Endothelial cell of umbilical vein (primary cell): ENCODE results near the gene TRERF1.

Source experiments
- CTCF ChIP-seq, 2 donors: IDR thresholded peaks; 1 replicate in 1 of 2; 2 replicates in 1 of 2; pipeline ENCODE4 v1.5.1; 2011; ENCODE audit warnings: low read length in 2 of 2, mild to moderate bottlenecking in 2 of 2, moderate library complexity in 2 of 2, control low read depth in 1 of 2, inconsistent platforms in 1 of 2, low read depth in 1 of 2; ENCODE audit not compliant: insufficient read depth in 1 of 2; ENCODE audit errors: extremely low read depth in 1 of 2
- EZH2 ChIP-seq: IDR thresholded peaks from 2 replicates; pipeline ENCODE4 v1.6.1; 2012; ENCODE audit warnings: borderline replicate concordance, low read depth, mild to moderate bottlenecking, moderate library complexity, low read length, inconsistent platforms; ENCODE audit not compliant: severe bottlenecking
- FOS ChIP-seq: IDR thresholded peaks from 2 replicates; pipeline ENCODE4 v1.6.1; 2011; ENCODE audit warnings: mild to moderate bottlenecking, low read length, moderate library complexity, borderline replicate concordance; ENCODE audit not compliant: insufficient read depth
- GATA2 ChIP-seq: IDR thresholded peaks from 2 replicates; pipeline ENCODE4 v1.7.0; 2011; ENCODE audit warnings: low read depth, mild to moderate bottlenecking, moderate library complexity, mixed read lengths, low read length; ENCODE audit not compliant: insufficient read length, insufficient read depth
- JUN ChIP-seq: IDR thresholded peaks from 2 replicates; pipeline ENCODE4 v1.6.1; 2011; ENCODE audit warnings: borderline replicate concordance, low read depth; ENCODE audit not compliant: insufficient read length, insufficient read depth
- MAX ChIP-seq: IDR thresholded peaks from 2 replicates; pipeline ENCODE4 v1.6.1; 2011; ENCODE audit not compliant: insufficient read depth, insufficient read length
- MYC ChIP-seq: IDR thresholded peaks from one replicate; pipeline ENCODE4 v1.6.1; 2011; ENCODE audit warnings: mild to moderate bottlenecking, low read depth, low read length
- POLR2A ChIP-seq: IDR thresholded peaks from 2 replicates; pipeline ENCODE4 v1.6.1; 2012; ENCODE audit warnings: low read depth, mild to moderate bottlenecking, control low read depth, low read length
- POLR2AphosphoS5 ChIP-seq: IDR thresholded peaks from 2 replicates; pipeline ENCODE4 v1.6.1; 2012; ENCODE audit warnings: low read depth, mild to moderate bottlenecking, control low read depth, low read length, moderate library complexity; ENCODE audit not compliant: insufficient read depth

GRCh38 chr6:42436825-42437224, 14.9 kb downstream of the TRERF1 start:
- no peak for TF ChIP-seq POLR2AphosphoS5
- no peak for TF ChIP-seq CTCF (IDR thresholded peaks at IDR 0.05; ENCODE audit: extremely low read depth in 1 of 2, insufficient read depth in 1 of 2, low read depth in 1 of 2, low read length in 2 of 2)
- TF ChIP-seq JUN = no peak
- no peak for TF ChIP-seq EZH2
- TF ChIP-seq FOS = no peak
- TF ChIP-seq GATA2 = no peak
- TF ChIP-seq MAX = no peak
- TF ChIP-seq POLR2A = no peak
- no peak for TF ChIP-seq MYC
